HG03469 (cell line): ENCODE data around the gene DNAH11.
"Not testable (repeated sequence)": the region's sequence is repeated elsewhere in the genome, so short reads cannot be mapped to it uniquely, and the experiment has no call there.

ENCODE experiments used
- ATAC-seq: cut with Tn5 transposase; IDR thresholded peaks from one replicate; pipeline ENCODE4 v1.9.1; 2021; ENCODE audit warnings: mild to moderate bottlenecking, moderate library complexity, moderate number of reproducible peaks; ENCODE audit not compliant: unreplicated experiment

The DNAH11 gene, protein sequence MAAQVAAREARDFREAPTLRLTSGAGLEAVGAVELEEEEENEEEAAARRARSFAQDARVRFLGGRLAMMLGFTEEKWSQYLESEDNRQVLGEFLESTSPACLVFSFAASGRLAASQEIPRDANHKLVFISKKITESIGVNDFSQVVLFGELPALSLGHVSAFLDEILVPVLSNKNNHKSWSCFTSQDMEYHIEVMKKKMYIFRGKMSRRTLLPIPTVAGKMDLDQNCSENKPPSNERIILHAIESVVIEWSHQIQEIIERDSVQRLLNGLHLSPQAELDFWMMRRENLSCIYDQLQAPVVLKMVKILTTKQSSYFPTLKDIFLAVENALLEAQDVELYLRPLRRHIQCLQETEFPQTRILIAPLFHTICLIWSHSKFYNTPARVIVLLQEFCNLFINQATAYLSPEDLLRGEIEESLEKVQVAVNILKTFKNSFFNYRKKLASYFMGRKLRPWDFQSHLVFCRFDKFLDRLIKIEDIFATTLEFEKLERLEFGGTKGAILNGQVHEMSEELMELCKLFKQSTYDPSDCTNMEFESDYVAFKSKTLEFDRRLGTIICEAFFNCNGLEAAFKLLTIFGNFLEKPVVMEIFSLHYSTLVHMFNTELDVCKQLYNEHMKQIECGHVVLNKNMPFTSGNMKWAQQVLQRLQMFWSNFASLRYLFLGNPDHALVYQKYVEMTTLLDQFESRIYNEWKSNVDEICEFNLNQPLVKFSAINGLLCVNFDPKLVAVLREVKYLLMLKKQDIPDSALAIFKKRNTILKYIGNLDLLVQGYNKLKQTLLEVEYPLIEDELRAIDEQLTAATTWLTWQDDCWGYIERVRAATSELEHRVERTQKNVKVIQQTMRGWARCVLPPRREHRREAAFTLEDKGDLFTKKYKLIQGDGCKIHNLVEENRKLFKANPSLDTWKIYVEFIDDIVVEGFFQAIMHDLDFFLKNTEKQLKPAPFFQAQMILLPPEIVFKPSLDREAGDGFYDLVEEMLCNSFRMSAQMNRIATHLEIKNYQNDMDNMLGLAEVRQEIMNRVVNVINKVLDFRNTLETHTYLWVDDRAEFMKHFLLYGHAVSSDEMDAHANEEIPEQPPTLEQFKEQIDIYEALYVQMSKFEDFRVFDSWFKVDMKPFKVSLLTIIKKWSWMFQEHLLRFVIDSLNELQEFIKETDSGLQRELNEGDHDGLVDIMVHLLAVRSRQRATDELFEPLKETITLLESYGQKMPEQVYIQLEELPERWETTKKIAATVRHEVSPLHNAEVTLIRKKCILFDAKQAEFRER (N-terminal part only)

DNA sequence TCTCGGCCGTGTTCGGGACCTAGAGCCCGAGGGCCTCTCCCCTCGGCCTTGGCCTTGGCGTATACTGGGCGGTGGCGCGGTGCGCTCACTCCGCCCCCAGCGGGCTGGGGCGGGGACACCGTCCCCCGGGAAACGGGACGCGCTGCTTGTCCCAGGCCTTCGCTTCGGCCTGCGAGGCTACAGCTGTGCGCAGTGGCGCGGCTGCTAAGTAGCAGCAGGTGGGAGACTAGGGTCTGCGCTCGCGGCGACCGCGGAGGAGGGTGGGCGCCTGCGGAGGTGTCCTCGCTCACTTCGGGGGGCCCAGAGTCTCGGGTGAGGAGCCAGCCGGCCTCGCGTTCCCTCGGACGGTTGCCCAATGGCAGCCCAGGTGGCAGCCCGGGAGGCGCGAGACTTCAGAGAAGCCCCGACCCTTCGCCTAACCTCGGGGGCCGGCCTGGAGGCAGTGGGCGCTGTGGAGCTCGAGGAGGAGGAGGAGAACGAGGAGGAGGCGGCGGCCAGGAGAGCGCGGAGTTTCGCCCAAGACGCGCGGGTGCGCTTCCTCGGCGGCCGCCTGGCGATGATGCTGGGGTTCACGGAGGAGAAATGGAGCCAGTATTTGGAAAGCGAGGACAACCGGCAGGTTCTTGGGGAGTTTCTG is at the start of gene DNAH11:
Gene DNAH11 (plus strand): TSS at position 149 of the 637 bp plus-strand sequence. CDS start 207 bp downstream, at position 356.
- peak; percentile 74 for ATAC-seq

DNA sequence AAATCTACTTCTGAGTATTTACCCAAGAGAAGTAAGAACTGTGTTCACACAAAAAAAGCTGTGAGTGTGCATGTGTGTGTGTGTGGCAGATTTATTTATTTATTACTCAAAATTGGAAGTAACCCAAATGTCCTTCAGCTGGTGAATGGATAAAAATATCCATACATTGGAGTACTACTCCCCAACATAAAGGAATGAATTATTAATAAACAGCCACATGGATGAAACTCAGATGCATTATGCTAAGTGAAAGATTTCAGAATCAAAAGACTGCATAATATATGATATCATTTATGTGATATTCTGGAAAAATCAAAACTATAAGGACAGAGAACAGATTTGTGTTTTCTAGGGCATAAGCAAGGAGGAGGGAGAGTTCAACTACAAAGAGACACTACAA is 47.1 kb upstream of the DNAH11 start:
- no peak for ATAC-seq

DNA sequence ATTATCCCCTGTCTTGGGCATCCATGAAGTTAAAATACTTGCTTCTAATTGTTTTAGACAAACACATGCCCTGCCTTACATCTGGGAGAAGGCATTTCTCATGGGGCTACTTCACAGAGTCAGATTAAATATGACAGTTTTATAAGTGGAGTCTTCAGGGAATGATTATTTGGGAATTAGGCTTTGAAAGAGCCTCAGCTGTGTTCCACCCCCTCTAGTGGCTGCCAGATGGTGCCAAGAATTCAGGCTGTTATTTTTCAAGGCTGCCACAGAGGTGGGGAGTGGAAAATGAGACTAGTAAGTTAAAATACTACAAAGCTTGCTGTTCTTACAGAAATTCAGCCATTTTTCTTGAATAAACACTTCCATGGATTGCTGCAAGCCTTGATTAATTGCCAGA is 45.8 kb upstream of the DNAH11 start:
- ATAC-seq: no peak

DNA sequence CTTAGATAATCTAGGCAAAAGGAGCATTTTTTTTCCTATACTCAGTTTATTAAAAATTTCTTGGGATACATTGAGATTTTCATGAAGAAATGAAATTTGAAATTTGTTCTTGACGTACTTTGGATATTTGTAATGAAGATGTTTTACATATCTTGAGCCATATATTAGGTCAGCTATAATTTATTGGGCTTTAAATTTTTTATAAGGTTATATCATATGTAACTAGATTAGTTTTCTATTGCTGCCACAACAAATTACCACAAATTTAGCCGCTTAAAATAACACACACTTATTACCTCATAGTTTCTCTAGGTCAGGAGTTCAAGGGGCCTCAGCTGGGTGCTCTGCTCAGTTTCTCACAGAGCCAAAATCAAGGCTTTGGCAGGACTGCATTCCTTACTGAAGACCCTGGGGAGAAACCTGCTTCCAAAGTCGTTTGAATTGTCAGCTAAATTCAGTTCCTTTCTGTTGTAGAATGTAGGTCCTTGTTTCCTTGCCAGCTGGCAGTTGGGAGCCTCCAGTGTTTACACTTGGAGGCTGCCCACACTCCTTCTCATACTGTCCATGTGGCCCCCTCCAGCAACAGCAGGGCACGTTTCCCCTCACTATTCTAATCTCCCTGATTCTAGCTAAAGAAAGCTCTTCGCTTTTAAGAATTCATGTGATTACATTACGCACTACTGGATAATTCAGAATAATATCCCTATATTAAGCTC is 42.6 kb upstream of the DNAH11 start:
- ATAC-seq: no peak

DNA sequence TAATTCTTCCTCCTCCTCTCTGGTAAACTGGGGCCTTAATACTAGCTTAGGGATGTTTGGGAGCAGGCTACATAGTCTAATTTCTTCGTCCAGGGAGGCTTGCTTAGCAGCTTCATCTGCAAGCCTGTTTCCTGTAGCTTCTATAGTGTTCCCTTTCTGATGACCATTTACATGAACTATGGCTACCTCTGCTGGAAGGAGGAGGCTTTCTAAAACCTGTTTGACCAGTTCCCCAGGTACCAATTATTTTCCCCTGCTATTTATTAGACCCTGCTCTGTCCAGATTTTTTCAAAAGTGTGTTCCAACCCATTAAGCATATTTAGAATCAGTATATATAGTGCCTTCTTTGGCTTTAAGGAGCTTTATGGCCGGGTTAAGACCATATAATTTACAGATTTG is 38.8 kb upstream of the DNAH11 start:
- no peak for ATAC-seq

DNA sequence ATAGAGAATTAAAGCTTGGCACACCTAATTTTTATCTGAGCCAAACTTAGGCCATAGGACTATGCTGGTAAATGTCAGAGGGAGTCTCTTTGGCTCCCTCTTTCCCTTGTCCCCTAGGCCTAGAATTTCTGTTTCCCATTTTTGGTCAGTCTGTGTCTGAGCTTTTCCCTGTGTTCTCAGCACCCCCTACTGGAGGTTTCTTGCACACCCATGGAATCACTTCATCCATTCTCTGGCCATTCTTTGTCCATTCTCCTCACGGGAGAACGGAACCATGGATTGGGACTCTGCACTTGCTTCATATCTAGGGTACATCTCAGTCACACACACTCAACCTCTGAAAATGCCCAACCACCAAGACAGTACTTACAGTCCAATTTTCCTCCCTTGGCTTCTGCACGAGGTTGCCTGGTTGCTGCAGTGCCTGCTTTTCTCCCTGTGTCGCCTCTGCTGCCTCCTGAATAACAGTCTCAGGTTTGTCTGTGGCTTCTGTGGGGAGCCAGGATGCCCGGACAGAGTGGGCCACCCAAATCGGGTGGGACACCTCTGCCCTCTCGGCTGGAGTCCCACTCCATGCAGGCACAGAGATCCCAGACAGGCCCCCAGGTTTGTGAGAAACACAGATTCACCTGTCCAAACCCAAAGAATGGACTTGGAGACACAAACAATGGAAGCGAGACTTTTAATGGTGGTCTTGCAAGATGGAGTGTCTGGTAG is 35.1 kb upstream of the DNAH11 start:
- ATAC-seq: no peak

DNA sequence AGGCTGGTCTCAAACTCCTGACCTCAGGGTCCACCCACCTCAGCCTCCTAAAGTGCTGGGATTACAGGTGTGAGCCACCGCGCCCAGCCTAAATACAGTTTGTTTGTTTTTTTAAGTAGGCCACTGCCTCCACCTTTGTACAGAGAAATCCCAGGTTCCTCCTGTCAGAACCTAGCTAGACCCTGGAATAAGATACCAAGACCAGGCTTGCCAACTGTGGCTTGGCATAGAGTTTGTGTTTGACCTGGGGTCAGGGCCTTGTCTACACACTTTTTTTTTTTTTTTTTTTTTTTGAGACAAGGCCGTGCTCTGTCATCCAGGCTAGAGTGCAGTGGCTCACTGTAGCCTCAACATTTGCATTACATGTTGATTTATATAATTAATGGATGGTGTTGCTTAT is 34.3 kb upstream of the DNAH11 start:
- ATAC-seq: no peak

DNA sequence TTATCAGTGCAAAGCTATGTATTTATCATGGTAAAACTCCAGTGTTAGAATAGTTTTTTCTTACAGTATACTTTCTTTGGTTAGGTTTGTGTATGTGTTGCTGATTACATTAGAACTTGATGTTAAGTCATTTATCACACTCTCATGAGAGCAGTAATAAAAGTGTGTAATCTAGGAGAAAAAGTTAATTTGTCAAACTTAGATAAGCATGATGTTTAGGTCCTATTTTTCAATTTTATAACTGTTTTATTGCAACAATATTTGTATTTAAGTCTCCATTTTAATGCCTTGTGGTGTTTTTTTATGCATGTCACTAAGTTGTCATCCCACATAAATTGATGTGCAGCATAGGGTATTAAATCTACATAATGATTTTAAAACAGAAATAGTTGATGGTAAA is 28.8 kb upstream of the DNAH11 start:
- ATAC-seq: no peak

DNA sequence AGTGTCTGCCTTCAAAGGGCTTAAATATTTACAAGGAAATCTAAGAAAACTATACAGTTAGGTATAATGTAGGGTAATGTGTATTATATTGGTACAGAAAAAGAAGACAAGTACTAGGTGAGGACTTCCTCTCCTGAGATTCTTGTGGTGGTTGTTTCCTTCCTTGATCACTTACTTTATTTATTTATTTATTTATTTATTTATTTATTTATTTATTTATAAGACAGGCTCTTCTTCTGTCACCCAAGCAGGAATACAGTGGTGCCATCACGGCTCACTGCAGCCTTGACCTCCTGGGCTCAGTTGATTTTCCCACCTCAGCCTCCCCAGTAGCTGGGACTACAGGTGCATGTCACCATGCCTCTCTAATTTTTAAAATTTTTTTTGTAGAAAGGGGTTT is 18.2 kb upstream of the DNAH11 start:
- ATAC-seq: no peak

DNA sequence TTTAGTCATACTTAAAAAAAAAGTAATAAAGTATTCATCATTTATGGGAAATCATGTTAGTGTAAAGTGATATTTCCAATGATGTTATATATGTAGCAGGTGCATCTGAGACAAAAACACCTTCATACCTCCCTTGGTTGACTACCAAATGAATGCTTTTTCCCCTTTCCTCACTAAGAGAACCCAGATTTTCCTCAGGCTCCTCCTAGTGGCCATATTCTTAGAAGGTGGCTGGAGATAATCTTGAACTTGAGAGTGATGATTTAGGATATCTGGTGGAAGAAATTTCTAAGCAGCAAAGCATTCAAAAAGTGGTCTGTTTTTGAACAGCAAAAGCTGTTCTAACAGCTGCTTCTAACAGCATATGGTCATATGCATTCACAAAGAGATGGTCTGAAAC is 16.8 kb upstream of the DNAH11 start:
- no peak for ATAC-seq

DNA sequence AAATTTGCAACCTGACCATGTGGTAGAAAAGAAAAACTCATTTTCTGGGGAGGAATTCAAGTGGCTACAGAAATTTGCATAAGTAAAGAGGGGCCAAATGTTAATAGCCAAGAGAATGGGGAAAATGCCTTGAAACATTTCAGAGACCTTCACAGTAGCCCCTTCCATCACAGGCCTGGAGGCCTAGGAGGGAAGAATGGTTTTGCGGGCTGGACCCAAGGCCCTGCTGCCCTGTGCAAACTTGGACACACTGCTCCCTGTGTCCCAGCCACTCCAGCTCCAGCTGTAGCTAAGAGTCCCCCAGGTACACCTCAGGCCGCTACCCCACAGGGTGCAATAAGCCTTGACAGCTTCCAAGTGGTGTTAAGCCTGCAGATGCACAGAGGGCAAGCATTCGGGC is 16.4 kb upstream of the DNAH11 start:
- ATAC-seq: no peak

DNA sequence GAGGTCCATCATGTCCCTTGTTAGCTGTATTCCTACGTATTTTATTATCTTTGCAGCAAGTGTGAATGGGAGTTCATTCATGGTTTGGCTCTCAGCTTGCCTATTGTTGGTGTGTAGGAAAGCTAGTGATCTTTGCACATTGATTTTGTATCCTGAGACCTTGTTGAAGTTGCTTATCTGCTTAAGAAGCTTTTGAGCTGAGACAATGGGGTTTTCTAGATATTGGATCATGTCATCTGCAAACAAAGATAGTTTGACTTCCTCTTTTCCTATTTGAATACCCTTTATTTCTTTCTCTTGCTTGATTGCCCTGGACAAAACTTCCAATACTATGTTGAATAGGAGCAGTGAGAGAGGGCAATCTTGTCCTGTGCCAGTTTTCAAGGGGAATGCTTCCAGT is 10.4 kb upstream of the DNAH11 start:
- not testable (repeated sequence) for ATAC-seq

DNA sequence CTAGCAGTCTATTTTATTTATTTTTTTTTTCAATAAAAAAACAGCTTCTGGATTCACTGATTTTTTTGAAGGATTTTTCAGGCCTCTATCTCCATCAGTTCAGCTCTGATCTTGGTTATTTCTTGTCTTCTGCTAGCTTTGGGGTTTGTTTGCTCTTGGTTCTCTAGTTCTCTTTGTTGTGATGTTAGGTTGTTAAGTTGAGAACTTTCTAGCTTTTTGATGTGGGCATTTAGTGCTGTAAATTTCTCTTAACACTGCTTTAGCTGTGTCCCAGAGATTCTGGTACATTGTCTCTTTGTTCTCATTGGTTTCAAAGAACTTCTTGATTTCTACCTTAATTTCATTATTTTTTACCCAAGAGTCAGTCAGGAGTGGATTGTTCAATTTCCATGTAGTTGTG is 9.2 kb upstream of the DNAH11 start:
- not testable (repeated sequence) for ATAC-seq

DNA sequence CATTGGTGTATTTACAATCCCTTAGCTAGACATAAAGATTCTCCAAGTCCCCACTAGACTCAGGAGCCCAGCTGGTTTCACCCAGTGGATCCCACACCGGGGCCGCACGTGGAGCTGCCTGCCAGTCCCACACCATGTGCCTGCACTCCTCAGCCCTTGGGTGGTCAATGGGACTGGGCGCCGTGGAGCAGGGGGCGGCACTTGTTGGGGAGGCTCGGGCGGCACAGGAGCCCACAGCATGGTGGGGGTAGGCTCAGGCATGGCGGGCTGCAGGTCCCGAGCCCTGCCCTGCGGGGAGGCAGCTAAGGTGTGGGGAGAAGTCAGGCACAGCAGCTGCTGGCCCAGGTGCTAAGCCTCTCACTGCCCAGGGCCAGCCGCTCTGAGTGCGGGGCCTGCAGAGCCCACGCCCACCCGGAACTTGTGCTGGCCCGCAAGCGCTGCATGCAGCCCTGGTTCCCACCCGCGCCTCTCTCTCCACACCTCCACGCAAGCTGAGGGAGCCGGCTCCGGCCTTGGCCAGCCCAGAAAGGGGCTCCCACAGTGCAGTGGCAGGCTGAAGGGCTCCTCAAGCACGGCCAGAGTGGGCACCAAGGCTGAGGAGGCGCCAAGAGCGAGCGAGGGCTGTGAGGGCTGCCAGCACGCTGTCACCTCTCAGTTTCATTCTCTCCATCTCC is 6.3 kb upstream of the DNAH11 start:
- ATAC-seq: not testable (repeated sequence)

DNA sequence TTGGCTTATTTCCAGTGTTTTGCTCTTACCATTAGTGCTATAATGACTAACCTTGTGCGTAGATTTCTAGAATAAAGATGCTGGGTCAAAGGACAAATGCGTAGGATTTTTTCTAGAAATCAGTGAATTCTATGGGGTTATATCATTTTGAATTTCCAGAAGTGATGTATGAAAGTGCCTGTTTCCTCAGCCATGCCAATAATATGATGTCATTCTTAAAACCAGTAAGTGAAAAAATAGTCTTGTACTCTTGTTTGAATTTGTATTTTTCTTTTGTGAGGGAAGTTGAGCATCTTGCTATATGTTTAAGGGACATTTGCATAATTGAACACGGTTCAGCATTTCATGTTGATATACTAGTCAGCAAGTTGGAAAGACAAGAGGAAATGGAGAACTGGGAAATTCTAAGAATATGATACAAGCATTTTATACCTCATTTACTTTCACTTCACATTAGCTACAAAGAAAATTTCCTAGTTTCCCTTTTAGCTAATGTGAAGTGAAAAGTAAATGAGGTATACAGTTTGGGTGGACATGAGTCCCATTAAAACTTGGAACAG is 3.8 kb upstream of the DNAH11 start:
- no peak for ATAC-seq

DNA sequence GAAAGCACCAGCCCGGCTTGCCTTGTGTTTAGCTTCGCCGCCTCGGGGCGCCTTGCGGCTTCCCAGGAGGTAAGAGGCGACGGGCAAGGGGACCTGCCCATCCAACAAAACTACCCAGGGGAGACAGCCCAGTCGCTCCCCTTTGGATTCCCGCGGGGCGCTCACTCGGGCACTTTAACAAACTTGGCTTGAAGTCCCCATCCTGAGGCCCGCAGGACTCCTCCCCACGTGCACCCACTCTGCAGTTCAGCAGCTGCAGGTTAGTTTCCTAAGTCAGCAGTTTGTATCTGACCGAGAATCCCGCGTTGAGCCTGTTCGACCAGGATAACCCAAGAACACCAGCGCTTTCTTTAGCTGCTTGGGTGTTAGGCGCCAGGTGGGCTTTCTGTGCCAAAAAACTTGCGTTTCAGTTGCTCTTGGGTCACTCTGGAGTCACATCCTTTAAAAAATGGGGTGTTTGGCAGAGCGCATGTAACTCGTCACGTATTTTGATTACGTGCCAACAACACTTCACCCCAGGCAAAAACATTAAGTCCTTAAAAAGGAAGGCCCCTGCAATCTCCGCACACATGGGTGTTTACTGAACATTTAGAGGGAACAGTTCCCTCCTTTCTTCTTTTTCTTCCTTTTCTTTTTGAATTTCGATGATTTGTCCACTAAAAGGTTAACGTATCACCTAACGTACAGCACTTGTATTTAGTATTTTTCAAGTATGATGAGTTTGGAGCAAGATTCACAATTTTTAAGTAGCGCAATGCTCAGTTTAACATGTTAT is 876 bp downstream of the DNAH11 start:
- no peak for ATAC-seq

DNA sequence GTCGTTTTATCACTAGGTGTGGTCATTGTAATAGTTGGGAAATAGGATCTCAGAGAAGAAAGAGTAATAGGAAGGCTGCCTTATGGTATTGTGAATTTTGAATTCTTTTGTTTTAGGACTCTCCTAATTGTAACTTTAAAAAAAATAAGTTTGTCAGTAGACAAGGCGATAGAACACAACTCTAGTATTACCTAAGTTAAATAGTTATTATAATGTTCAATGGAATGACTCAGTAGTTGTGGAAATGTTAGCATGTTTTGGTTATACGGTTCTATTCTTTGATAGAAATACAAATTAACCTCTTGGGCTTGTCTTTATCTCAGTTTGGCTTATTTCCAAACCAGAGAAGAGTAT is 1.4 kb downstream of the DNAH11 start:
- ATAC-seq: no peak

DNA sequence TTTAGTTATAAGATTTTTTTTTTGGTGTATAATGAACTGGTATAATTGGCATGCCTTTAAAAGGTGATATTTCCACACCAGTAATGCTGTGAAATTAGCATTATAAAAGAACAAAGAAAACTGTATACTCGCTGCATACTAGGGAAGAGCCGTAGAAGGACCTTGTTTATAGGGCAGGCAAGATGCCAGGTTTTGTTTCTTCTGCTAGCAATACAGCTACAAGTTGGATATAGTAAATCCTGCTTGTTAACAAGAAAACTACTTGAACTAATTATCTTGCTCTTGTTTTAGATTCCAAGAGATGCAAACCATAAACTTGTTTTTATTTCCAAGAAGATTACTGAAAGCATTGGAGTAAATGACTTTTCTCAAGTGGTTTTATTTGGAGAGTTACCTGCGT is 1.9 kb downstream of the DNAH11 start:
- ATAC-seq: no peak
